ENCODE measurements around the gene SPATS2L.
A peak's percentile ranks its signal among the peaks of the same experiment; 100 is the strongest.

The SPATS2L gene

DNA sequence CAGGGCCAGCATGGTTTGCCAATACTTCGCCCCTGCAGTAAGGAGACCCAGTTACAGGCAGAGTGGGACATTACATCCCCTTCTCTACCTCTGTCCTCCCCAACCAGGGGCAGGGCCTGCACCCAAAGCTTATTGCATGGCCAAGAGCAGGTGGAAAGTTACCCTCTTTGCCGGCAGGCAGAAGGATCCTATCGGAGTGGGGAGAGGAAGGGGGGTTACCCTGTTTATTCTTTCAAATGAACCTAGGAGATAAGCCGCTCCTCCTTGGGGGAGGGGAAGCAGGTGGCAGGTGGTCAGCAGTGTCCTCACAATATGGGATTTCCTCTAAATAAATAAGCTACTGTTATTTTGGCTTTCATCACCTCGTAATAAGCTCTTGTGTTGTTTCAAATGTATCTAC, 53.9 kb downstream of the SPATS2L start:
- no peak overlapping the region for H3K4me3 ChIP-seq (ENCODE audit: low read depth, low read length)
- H3K36me3 ChIP-seq, result no peaks in the 10 kb centered on the region
- no peaks in the 10 kb centered on the region for H3K9me3 ChIP-seq (ENCODE audit: severe bottlenecking)
- peak overlapping the region; percentile 51 for H3K27ac ChIP-seq
- peak; percentile 78 for DNase-seq
- no peaks in the 10 kb centered on the region for H3K27me3 ChIP-seq (ENCODE audit: insufficient read depth, low read depth, severe bottlenecking)
- TF ChIP-seq, protein P1, sequence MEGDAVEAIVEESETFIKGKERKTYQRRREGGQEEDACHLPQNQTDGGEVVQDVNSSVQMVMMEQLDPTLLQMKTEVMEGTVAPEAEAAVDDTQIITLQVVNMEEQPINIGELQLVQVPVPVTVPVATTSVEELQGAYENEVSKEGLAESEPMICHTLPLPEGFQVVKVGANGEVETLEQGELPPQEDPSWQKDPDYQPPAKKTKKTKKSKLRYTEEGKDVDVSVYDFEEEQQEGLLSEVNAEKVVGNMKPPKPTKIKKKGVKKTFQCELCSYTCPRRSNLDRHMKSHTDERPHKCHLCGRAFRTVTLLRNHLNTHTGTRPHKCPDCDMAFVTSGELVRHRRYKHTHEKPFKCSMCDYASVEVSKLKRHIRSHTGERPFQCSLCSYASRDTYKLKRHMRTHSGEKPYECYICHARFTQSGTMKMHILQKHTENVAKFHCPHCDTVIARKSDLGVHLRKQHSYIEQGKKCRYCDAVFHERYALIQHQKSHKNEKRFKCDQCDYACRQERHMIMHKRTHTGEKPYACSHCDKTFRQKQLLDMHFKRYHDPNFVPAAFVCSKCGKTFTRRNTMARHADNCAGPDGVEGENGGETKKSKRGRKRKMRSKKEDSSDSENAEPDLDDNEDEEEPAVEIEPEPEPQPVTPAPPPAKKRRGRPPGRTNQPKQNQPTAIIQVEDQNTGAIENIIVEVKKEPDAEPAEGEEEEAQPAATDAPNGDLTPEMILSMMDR (IDR thresholded peaks at IDR 0.05; ENCODE audit: low read depth, low read length), result no peak

DNA sequence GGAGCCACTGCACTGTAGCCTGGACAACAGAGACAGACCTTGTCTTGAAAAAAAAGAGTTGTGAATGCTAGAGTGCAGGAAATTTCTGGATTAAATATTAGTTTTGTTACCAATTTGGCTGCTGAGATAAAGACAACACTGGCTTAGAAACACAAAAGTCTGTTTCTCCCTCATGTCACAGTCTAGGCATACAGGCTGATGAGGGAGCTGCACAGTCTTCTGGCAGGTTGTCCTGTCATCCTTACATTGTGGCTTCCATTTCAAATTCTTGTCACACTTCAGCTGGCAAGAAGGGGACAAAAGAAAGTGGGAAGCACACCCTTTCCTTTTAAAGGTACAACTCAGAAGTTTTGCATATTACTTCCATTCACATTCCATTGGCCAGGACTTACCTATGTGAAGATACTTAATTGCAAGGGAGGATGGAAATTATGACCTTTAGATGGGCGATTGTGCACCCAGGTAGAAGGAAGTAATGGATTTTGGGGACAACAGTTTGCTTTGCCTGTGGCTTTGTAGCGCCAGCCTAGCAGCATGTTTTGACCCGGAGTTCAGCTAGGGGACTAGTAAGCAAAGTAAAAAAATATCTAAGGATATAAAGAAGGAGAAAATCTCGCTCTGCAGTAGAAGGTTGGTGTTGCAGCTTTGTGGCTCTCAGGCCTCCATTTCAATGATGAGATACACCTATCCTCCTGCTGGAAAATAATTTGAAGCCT, 55.9 kb downstream of the SPATS2L start:
- H3K36me3 ChIP-seq, result no peaks in the 10 kb centered on the region
- H3K4me3 ChIP-seq (ENCODE audit: low read depth, low read length), result no peak overlapping the region
- TF ChIP-seq, protein P1 (IDR thresholded peaks at IDR 0.05; ENCODE audit: low read depth, low read length), result no peak
- H3K9me3 ChIP-seq (ENCODE audit: severe bottlenecking), result no peaks in the 10 kb centered on the region
- H3K27me3 ChIP-seq (ENCODE audit: insufficient read depth, low read depth, severe bottlenecking), result no peaks in the 10 kb centered on the region
- no peak for DNase-seq
- no peak overlapping the region for H3K27ac ChIP-seq

DNA sequence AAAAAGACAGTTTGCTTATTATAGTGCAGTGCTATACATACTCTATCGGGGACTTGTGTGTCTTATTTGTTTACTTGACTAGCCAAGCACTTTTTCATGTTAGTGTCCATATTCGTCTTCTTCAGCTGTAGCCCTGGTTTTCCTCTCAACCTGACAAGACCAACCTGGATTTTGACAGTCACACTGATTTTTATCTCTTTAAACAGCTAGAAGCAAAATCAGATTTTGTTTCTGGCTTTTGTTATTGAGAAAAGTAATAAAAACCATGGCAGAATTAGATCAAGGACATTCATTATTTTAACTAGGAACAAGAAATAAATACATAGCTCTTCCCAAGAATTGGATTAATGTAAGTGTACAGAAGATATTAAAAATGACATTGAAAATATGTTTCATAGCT, 56.8 kb downstream of the SPATS2L start:
- no peaks in the 10 kb centered on the region for H3K27me3 ChIP-seq (ENCODE audit: insufficient read depth, low read depth, severe bottlenecking)
- no peak overlapping the region for H3K27ac ChIP-seq
- H3K9me3 ChIP-seq (ENCODE audit: severe bottlenecking), result no peaks in the 10 kb centered on the region
- no peak overlapping the region for H3K4me3 ChIP-seq (ENCODE audit: low read depth, low read length)
- no peak for DNase-seq
- H3K36me3 ChIP-seq, result no peaks in the 10 kb centered on the region
- TF ChIP-seq, protein P1 (IDR thresholded peaks at IDR 0.05; ENCODE audit: low read depth, low read length), result no peak

DNA sequence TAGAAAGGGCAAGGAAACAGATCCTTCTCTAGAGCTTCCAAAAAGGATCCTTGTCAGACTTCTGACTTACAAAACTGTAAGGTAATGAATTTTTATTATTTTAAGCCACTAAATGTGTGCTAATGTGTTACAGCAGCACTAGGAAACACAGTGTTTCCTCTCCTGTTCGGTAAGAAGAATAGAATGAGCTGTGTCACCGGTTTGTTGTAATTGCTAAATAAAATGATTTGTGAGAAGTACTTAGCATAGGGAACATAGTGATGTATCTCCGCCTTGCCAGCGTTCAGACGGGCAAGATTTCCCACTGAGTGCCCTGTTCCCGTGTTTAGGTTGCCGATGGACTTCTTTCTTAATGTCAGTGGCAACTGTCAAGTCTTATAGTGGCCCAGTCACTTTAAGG, 57.6 kb downstream of the SPATS2L start:
- no peak overlapping the region for H3K4me3 ChIP-seq (ENCODE audit: low read depth, low read length)
- H3K27ac ChIP-seq, result no peak overlapping the region
- H3K9me3 ChIP-seq (ENCODE audit: severe bottlenecking), result no peaks in the 10 kb centered on the region
- H3K36me3 ChIP-seq, result no peaks in the 10 kb centered on the region
- TF ChIP-seq, protein P1 (IDR thresholded peaks at IDR 0.05; ENCODE audit: low read depth, low read length), result no peak
- no peaks in the 10 kb centered on the region for H3K27me3 ChIP-seq (ENCODE audit: insufficient read depth, low read depth, severe bottlenecking)
- DNase-seq, result no peak

DNA sequence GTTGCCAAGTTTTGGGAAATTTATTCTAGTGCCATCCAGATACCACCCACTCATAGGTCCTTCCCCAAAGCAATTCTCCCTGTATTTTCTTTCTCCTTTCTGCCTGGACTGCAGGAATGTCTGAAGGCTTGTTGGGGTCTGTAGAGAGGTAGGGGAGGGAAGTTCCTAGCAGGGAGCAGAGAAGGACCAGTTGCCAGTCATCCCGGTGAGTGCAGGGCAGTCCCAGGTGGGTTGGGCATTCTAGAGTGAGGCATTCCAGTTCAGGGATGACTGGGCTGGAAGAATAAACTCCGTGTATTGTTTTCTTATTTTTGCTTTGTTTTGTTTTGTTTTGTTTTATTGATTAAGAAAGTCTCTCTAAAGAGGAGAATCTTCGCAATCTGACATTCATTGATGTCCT, 58.1 kb downstream of the SPATS2L start:
- Histone ChIP-seq H3K27me3 (ENCODE audit: insufficient read depth, low read depth, severe bottlenecking) (no peaks in the 10 kb centered on the region), H3K9me3 (ENCODE audit: severe bottlenecking) (no peaks in the 10 kb centered on the region), H3K36me3 (no peaks in the 10 kb centered on the region), H3K4me3 (ENCODE audit: low read depth, low read length) (no peak overlapping the region), H3K27ac (no peak overlapping the region)
- TF ChIP-seq, protein P1 (IDR thresholded peaks at IDR 0.05; ENCODE audit: low read depth, low read length), result no peak
- DNase-seq, result no peak

DNA sequence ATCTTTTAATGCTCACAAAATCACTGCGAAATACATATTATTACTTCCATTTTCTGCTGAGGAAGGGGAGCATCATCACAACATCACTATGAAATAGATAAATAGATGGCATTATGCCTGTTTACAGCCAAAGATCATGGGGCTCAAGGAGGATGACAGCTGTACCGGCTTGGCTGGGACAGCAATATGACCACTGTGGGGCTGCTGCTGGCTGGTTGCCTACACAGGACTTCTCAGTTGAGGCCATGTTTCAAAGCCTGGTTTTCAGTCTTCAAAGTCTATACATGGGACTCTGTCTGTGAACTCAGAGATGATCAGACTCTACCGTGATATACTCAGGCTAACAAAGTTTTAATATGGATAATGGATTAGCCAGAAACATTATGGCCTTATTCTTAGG, 58.7 kb downstream of the SPATS2L start:
- H3K27ac ChIP-seq, result no peak overlapping the region
- peak; percentile 22 for DNase-seq

More for the DNA sequence above, 58.7 kb downstream of the SPATS2L start:
- Histone ChIP-seq H3K9me3 (ENCODE audit: severe bottlenecking) (no peaks in the 10 kb centered on the region), H3K27me3 (ENCODE audit: insufficient read depth, low read depth, severe bottlenecking) (no peaks in the 10 kb centered on the region), H3K36me3 (no peaks in the 10 kb centered on the region), H3K4me3 (ENCODE audit: low read depth, low read length) (no peak overlapping the region)
- TF ChIP-seq, protein P1 (IDR thresholded peaks at IDR 0.05; ENCODE audit: low read depth, low read length), result no peak

Data from WERI-Rb-1 (cell line).